ENCODE results near the gene EP300.

Gene EP300

DNA sequence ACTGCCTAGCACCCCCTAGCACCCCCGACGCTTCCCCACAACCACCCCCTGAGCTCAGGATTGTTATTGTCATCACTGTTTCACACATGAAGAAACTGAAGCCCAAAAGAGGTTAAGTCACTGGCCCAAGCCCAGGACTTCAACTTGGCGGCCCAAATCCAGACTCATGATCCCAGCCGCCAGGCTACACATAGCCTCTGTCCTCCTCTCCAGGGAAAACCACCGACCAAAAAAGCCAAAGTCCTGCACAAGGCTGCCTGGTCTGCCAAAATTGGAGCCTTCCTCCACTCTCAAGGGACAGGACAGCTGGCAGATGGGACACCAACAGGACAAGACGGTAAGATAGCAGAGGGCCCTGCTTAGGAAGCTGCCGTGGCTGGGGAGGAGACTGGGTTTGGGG is 123.5 kb downstream of the EP300 start:
- no peak for DNase-seq

DNA sequence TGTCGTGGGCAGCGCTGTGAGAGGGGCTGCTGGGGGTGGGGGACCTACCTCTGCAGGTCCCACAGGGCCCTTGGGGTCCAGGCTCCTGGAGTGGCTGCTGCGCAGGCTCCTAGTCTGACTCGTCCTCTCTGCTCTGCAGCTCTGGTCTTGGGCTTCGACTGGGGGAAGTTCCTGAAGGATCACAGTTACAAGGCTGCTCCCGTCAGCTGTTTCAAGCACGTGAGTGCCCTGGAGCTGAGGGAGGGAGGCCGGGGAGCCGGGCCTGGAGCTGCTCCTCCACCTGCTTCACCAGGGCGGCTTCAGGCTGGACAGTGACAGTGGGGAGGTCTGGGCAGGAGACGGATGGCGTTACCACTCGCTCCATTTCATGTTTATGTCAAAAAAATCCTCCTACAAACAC is 124.6 kb downstream of the EP300 start:
- DNase-seq: no peak

DNA sequence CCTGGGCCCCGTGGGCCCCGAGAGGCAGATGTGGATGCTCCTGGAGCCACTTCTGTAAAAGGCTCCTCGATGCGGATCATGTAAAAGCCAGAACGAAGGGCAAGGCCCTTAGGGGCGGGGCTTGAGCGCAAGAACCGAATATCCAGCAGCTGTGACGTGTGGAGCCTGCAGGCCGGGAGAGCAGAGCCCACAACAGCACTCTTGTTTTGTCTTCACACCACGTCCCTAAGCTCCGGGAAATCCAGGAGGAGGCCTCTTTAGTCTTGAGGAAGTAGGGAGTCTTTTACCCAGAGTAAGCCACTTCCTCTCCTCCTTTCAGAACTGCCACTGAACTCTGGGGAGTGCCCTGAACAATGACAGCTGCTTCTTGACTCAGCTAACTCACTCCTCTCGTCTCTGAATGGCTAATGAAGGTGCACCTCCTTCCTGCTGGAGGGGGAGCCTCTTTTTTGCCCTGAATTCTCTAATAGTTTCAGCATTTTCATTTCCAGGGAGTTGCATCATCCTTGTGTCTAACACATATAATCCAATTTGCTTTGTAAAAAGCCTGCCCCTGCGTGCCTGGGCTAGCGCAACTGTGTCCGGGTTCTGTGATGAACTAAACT is 125.3 kb downstream of the EP300 start:
- DNase-seq: no peak

DNA sequence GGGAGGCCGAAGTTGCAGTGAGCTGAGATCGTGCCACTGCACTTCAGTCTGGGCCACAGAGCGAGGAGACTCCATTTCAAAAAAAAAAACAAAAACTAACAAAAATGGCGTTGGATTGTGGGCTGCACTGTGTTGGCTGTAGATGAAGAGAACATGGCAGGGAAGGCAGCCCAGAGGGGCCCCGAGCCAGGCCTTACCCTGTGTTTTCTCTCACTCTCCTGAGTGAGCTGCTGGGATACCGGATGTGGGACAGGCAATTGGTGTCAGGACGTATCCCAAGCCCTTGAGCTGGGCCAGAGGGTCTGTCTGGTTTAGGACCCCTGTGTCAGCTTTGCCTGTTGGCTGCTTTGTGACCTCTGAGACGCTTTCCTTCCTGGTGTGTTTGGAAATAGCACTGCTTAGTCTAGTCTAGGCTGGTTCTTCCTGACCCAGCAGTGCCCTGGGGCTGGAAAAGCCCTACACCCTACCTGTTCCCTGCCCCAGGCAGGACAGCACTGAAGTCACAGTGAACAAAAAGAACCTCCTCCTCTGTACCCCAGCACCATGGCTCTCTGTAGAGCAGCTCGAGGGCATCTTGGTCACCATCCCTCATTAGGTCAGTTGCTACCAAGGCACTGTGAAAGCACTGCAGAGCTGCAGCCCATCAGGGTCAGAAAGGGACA is 130.6 kb downstream of the EP300 start:
- no peak for DNase-seq

DNA sequence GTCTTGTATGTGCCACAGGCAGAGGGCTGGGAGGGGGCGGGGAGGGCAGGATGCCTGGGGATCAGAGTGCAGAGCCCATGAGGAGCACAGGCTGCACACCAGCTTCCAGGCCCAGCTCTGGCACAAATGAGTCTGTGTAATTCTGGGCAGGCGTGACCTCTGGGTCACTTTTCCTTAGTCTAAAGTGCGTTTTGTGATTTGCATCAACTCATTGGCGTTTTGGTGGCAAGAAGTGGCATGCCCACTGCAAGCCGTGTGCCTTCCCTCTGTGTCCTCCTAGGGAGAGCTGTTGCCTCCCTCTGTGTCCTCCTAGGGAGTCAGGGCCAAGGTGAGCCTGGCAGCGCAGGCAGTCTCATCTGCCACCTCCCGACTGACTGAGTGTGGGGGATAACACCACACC is 131.1 kb downstream of the EP300 start:
- no peak for DNase-seq

DNA sequence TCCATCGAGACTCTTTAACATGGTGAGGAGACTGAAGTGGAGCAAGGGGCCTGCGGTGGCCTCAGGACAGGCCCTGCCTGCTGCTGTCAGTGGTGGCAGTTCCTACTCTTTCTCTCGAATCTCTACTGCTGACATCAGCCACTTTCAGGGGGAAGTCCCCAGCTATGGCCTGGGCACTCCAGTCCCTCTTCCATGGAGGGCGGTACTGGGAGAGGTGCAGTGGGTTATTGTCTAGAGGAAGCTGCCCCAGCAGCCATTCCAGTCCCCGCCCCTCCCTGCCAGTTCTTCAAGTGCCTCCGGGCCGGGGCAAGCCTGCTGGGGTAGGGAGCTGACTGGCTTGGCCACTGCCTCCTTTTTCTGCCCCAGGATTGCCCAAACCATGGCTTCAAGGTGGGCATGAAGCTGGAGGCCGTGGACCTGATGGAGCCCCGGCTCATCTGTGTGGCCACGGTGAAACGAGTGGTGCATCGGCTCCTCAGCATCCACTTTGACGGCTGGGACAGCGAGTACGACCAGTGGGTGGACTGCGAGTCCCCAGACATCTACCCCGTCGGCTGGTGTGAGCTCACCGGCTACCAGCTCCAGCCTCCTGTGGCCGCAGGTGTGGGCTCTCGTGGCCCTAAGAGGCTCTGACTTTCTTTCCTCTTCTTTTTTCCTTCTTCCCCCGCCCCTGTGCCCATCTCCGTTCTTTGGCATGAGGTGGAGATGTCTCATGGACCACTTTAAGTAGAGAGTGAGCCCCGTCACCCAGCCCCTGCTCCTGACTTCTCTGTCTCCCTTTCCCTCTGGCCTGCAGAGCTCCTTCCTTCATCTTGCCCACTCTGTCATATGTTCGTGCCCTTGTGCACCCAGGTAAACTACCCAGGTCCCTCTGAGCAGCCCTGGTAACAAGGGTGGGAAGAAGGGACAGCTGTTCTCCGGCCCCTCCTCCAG is 134.6 kb downstream of the EP300 start:
- no peak for DNase-seq

DNA sequence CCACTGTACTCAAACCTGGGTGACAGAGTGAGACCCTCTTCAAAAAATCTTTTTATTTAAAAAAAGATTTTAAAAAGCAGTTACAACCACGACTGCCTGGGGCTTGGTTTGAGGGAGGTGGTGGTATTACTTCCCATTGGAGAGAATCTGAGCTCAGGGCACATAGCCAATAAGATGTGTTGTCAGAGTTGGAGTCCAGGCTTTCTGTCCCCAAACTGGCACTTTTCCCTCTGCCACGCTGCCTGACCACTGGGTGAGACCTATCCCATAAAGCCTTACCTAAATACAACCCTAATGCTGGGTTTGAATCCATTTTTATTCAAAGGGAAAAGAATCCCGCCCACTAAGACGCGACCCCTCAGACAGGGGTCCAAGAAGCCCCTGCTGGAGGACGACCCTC is 136.8 kb downstream of the EP300 start:
- DNase-seq: no peak

All from activated effector memory CD4-positive, alpha-beta T cell treated with Interleukin-2 at 50 U/mL for 16 hours (primary cell).